H1 (cell line): ENCODE measurements around the gene ICAM2. TPM values are rescaled to one million over a fixed set of nuclear protein-coding genes. Genes with fewer than 3 reads are reported as not detected.

Source experiments
- BCL11A ChIP-seq, 2 experiments: IDR thresholded peaks; one replicate each; pipeline ENCODE4 v1.6.1; 2011; ENCODE audit warnings: low read depth in 2 of 2, low read length in 2 of 2, mild to moderate bottlenecking in 2 of 2
- CHD2 ChIP-seq: IDR thresholded peaks from 2 replicates; pipeline ENCODE4 v1.6.1; 2012; ENCODE audit warnings: low read length, improper control_type of control experiment
- CHD7 ChIP-seq: fragments of 300-600 bp; sonication (generic); IDR thresholded peaks from 2 replicates; pipeline ENCODE4 v1.7.1; 2012; ENCODE audit warnings: low read length, moderate library complexity, mild to moderate bottlenecking, inconsistent platforms; ENCODE audit not compliant: insufficient replicate concordance
- E2F6 ChIP-seq: IDR thresholded peaks from 2 replicates; pipeline ENCODE4 v1.6.1; 2012; ENCODE audit warnings: inconsistent platforms
- NRF1 ChIP-seq: IDR thresholded peaks from 2 replicates; pipeline ENCODE4 v1.6.1; 2011; ENCODE audit warnings: mild to moderate bottlenecking, low read depth, low read length, improper control_type of control experiment
- RNF2 ChIP-seq: fragments of 200-900, 300-1000 bp; sonication (generic); IDR thresholded peaks from 2 replicates; pipeline ENCODE4 v1.7.1; 2016; ENCODE audit warnings: borderline replicate concordance, low read depth, mild to moderate bottlenecking, antibody characterized with exemption, low read length; ENCODE audit not compliant: poor library complexity, severe bottlenecking; ENCODE audit errors: missing control alignments
- TAF7 ChIP-seq: optimal IDR thresholded peaks from 2 replicates; pipeline ENCODE3; 2011; ENCODE audit warnings: low read depth, mild to moderate bottlenecking, inconsistent platforms, low read length, moderate library complexity, borderline replicate concordance
- polyA plus RNA-seq, 7 experiments: library from polyadenylated mRNA; depleted of rRNA in 3 of 7; stranded (reverse) in 5 of 7; unstranded in 2 of 7; fragments of >200 nt in 5 of 7; fragments of 200-250 nt in 2 of 7; gene quantifications; 1 replicate in 5 of 7; 2 replicates in 1 of 7; 4 replicates in 1 of 7; pipeline versions ENCODE4 v1.2.1 to v1.2.3, GENCODE V29; 2011 to 2013; ENCODE audit warnings: missing spikeins in 2 of 7, mixed read lengths in 2 of 7
- total RNA-seq: library from RNA; stranded (reverse); fragmentation: NEBNext Ultra II Directional; extraction: Animal tissue kit (Norgen Biotek cat#: 25700); gene quantifications from 2 replicates; pipeline ENCODE4 v1.2.1, GENCODE V29; 2021

The ICAM2 gene
- total and polyA plus RNA-seq, 2 of the 8 experiments (the other 6 are each of a cell fraction or from before 2014, with no cell fraction given): 0.45 to 0.63 TPM

GRCh38 chr17:64065161-64065560 is 44.7 kb upstream of the ICAM2 start (continued):
- TF ChIP-seq CHD2: no peak
- no peak for TF ChIP-seq NRF1
- TF ChIP-seq BCL11A (IDR thresholded peaks at IDR 0.05; ENCODE audit: low read depth in 2 of 2, low read length in 2 of 2): no peak
- no peak for TF ChIP-seq RNF2
- no peak for TF ChIP-seq CHD7
- TF ChIP-seq E2F6: no peak
- no peak for TF ChIP-seq TAF7
- TF ChIP-seq, all 59 proteins: peak for 0
